Activated naive CD4-positive, alpha-beta T cell treated with anti-CD3 and anti-CD28 coated beads, Interleukin-2, amount 50 U/mL, for 16 hours (primary cell): ENCODE results near the gene S1PR4.
"Not testable (repeated sequence)": the region's sequence is repeated elsewhere in the genome, so short reads cannot be mapped to it uniquely, and the experiment has no call there.

ENCODE experiments used
- DNase-seq: peaks from one replicate; pipeline ENCODE4 v3.0.0-alpha.2; 2020

The S1PR4 gene

GRCh38 chr19:3153286-3154230 is 25.0 kb upstream of the S1PR4 start:
- no peak for DNase-seq

- not testable (repeated sequence) for DNase-seq
Measured at GRCh38 chr19:3154447-3154846, 24.1 kb upstream of the S1PR4 start.

DNA sequence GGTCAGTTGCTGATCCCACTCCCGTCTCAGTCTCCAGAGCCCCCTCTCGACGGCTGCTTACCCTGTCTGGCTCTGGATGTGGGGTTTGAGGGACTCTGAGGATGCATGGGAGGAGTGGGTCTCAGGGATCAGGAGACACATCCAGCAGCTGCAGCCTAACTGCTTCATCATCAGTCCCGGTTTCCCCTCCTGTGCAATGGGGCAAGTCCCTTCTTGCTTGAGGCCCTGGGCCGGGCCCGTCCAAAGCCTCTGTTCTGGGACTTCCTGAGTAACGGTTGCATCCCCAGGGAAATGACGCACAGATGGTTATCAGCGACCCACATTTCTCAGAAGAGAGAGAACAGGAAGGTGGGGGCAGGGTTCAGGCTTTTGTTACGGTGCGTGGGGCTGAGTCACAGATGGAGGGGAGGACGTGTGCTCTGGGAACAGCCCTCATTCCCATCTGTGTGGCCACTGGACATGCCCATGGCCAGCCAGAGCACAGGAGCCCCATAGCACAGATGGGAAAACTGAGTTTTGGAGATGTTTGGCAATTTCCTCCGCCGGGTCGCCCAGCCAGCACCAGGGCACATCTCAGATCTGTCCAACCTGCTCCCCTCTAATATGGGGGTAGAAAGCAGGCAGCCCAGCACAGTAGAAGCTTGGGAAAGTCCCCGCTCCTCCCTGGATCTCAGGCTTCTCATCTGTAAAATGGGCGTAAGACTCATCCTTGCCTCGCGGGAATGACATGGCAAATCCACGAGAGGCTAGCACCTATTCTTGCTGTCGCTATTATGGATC is 23.4 kb upstream of the S1PR4 start:
- peak; percentile 72 for DNase-seq

GRCh38 chr19:3157096-3157845 is 21.3 kb upstream of the S1PR4 start:
- no peak for DNase-seq

DNA sequence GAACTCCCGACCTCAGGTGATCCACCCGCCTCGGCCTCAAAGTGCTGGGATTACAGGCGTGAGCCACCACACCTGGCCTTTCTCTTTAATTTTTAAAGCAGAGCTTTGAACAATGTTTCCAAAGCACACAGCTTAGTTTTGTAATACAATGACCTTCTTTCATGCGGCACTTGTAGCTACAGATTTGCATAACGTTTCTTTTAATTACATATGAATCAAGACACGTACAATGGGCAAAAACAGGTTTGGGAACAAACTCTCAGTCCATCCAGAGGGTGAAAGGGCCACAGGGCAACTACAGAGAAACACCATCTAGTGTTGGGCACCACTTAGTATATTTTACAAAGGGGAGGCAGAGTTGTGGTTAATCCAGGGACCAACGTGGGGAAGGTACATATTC is 19.0 kb upstream of the S1PR4 start:
- DNase-seq: no peak

GRCh38 chr19:3160219-3160618 is 18.4 kb upstream of the S1PR4 start:
- no peak for DNase-seq

DNA sequence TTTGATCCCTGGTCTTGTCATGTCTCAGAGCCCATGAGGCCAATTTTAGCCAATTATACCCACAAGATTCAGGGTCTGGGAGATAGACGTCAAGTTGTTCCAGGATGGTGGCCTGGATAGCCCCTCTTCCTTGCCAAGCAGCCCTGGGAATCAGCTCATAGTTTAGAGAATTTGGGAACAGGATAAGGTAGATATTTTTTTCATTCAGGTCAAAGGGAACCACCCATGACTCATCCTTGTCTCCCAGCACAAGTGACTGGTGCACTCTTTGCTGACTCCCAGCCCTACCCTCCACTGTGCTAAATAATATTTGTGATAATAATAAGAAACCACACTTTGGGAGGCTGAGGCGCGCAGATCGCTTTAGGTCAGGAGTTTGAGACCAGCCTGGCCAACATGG is 17.1 kb upstream of the S1PR4 start:
- DNase-seq: no peak

- DNase-seq: no peak
Measured at GRCh38 chr19:3162418-3163229, 15.9 kb upstream of the S1PR4 start.

DNA sequence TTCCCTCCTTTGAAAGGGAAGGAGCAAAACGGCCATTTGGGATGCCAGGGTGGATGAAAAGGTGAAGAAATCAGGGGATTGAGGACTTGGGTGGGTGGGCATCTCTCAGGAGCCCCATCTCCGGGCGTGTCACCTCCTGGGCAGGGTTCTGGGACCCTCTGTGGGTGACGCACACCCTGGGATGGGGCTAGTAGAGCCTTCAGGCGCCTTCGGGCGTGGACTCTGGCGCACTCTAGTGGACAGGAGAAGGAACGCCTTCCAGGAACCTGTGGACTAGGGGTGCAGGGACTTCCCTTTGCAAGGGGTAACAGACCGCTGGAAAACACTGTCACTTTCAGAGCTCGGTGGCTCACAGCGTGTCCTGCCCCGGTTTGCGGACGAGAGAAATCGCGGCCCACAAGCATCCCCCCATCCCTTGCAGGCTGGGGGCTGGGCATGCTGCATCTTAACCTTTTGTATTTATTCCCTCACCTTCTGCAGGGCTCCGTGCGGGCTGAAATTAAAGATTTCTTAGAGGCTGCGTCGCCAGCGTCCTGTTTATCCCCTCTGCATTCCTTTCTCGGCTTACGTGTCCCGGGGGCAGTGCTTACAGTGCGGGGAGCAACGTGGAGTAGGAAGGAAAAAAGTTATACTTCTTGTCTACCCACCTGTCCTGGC is 15.2 kb upstream of the S1PR4 start:
- DNase-seq: peak; percentile 69

DNA sequence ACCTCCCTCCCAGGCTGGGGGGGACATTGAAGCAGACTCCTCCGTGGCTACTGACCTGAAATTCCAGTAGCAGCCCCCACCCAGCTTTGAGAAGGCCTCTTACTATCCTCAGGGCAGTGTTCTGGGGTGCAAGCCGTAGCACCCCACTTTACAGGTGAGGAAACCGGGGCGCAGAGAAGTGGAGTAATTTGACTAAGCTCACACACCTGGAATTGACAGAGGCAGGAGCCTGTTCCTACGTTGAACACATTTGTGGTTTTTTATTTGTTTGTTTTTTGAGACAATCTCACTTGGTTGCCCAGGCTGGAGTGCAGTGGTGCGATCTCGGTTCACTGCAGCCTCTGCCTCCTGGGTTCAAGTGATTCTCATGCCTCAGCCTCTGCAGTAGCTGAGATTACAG is 14.6 kb upstream of the S1PR4 start:
- DNase-seq: no peak

- DNase-seq: no peak
Measured at GRCh38 chr19:3167533-3168272, 10.9 kb upstream of the S1PR4 start.

GRCh38 chr19:3171894-3172672 is 6.5 kb upstream of the S1PR4 start:
- DNase-seq: no peak

GRCh38 chr19:3172673-3173000 is 5.9 kb upstream of the S1PR4 start:
- not testable (repeated sequence) for DNase-seq

DNA sequence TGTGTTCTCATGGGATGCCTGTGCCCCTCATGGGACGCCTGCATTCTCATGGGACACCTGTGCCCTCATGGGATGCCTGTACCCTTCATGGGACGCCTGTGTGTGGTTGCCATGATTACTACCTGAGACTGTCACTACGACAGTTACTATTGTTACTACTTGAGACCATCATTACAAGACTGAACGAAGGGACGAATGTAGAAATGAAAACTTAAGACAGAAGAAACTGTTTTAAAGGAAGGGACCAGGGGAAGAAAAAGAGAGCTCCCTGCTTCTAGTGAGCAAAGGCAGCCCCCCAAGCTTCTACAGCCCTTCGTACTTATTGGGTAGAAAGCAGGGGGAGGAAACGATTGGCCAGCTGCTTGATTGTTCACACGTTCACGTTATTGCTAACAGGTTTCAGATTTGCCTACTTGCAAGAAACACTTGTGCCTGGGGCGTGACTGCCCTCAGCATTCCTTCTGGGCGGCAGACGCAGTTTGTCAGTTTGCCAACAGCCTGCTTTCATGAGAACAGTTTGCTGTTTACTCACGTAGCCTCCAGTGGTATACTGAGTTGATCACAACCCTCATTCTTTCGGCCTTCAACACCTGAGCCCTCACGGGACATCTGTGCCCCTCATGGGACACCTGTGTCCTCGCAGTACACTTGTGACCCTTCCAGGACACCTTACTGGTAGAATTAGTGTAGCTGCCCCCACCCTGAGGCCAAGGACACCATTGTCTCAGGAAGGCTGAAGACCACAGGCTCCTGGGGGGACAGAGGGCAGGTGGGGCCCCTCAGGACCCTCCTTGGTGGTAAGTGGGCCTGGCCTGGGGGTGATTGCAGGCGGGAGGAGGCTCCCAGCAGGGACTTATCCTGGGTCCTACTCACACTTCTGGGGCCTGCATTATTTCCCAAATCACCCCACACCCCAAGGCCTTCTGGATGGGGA is 2.5 kb upstream of the S1PR4 start:
- no peak for DNase-seq

- peak; percentile 67 for DNase-seq
Measured at GRCh38 chr19:3176715-3177501, 1.7 kb upstream of the S1PR4 start.

- DNase-seq: peak; percentile 44
Measured at GRCh38 chr19:3178973-3179738, 587 bp downstream of the S1PR4 start.

DNA sequence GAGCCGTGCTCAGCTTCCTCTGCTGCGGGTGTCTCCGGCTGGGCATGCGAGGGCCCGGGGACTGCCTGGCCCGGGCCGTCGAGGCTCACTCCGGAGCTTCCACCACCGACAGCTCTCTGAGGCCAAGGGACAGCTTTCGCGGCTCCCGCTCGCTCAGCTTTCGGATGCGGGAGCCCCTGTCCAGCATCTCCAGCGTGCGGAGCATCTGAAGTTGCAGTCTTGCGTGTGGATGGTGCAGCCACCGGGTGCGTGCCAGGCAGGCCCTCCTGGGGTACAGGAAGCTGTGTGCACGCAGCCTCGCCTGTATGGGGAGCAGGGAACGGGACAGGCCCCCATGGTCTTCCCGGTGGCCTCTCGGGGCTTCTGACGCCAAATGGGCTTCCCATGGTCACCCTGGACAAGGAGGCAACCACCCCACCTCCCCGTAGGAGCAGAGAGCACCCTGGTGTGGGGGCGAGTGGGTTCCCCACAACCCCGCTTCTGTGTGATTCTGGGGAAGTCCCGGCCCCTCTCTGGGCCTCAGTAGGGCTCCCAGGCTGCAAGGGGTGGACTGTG is 1.2 kb downstream of the S1PR4 start:
- peak; percentile 58 for DNase-seq
